Suprapubic skin (tissue), 4 donors: ENCODE results near the gene CTAGE4. TPM values are rescaled to one million over a fixed set of nuclear protein-coding genes. Genes with fewer than 3 reads are reported as not detected.
"Not testable (repeated sequence)": the region's sequence is repeated elsewhere in the genome, so short reads cannot be mapped to it uniquely, and the experiment has no call there.

Source experiments
- DNase-seq, 2 donors: peaks; one replicate each; pipeline ENCODE4 v3.0.0-alpha.2; 2019; ENCODE audit warnings: low spot score in 2 of 2
- H3K27ac ChIP-seq: fragments of 200-600 bp; sonication (generic); one replicate; pipeline ENCODE4 v1.5.1; 2019
- H3K27me3 ChIP-seq: fragments of 200-600 bp; sonication (generic); one replicate; pipeline ENCODE4 v1.5.1; 2019
- H3K36me3 ChIP-seq: fragments of 200-600 bp; sonication (generic); one replicate; pipeline ENCODE4 v1.5.1; 2019
- H3K4me1 ChIP-seq: fragments of 200-600 bp; sonication (generic); one replicate; pipeline ENCODE4 v1.5.1; 2019
- H3K4me3 ChIP-seq: fragments of 200-600 bp; sonication (generic); one replicate; pipeline ENCODE4 v1.5.1; 2019; ENCODE audit warnings: mild to moderate bottlenecking
- H3K9me3 ChIP-seq: fragments of 200-600 bp; sonication (generic); one replicate; pipeline ENCODE4 v1.5.1; 2019
- CTCF ChIP-seq, 2 donors: fragments of 200-600 bp in 1 of 2; fragments of 450-650 bp in 1 of 2; sonication (generic) in 1 of 2; IDR thresholded peaks; one replicate each; pipeline ENCODE4 v1.5.1; 2016 to 2019; ENCODE audit warnings: antibody characterized with exemption in 2 of 2, mild to moderate bottlenecking in 1 of 2, moderate library complexity in 1 of 2
- EP300 ChIP-seq: sonication (generic); formaldehyde crosslinking; IDR thresholded peaks from one replicate; pipeline ENCODE4 v1.6.1; 2017; ENCODE audit warnings: antibody characterized with exemption
- POLR2A ChIP-seq, 2 donors: fragments of 450-650 bp; IDR thresholded peaks; one replicate each; pipeline ENCODE4 v1.6.1; 2017; ENCODE audit warnings: antibody characterized with exemption in 2 of 2, mild to moderate bottlenecking in 2 of 2, moderate library complexity in 2 of 2
- POLR2AphosphoS5 ChIP-seq, 3 donors: sonication (generic); formaldehyde crosslinking; IDR thresholded peaks; one replicate each; pipeline ENCODE4 v1.6.1; 2017; ENCODE audit warnings: antibody characterized with exemption in 3 of 3
- WGBS: methylation state at CpG from one replicate; pipeline ENCODE4 v1.1.5; 2018; 5-methylcytosine and 5-hydroxymethylcytosine counted together
- total RNA-seq, 4 donors: library from RNA; depleted of rRNA; stranded (reverse); fragments of >200 nt; gene quantifications; one replicate each; pipeline ENCODE4 v1.1.0, GENCODE V29; 2016

Gene CTAGE4
- total RNA-seq: 10 to 100 TPM in 3 of 4 donors, 1 to 10 TPM in 1; 7.5 to 35.0 (median 20.2) TPM

GRCh38 chr7:144183166-144183565 is at the start of gene CTAGE4:
CTAGE4 (plus strand) TSS chr7:144183466; CDS start chr7:144183504, 38 bp downstream.
- H3K36me3 ChIP-seq, H3K4me3 ChIP-seq, H3K4me1 ChIP-seq, DNase-seq, H3K27me3 ChIP-seq, H3K27ac ChIP-seq, H3K9me3 ChIP-seq: not testable (repeated sequence)
- WGBS: no CpG with 5 or more reads among the region's 19 CpGs

DNA sequence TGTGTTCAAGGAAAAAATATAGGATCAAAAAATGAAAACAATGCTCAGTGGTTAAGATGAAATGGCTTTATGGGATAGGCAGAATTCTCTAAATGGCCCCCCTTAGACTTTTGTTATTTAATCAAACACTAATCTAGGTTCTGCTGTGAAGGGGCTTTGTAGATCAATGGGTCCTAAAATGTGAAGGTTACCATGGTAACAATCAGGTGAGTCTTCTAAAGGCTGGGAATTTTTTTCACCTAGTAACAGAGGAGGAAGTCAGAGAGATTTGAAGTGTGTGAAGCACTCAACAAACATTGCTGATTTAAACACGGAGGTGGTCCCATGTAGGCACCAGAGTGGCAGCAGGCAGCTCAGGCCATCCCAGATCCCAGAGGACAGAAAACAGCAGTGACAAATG is 49.1 kb upstream of the CTAGE4 start:
- H3K9me3 ChIP-seq: no peaks in the 10 kb centered on the region
- H3K27me3 ChIP-seq: no peaks in the 10 kb centered on the region
- no peaks in the 10 kb centered on the region for H3K36me3 ChIP-seq
- whole genome bisulfite sequencing: 82% methylated on average over 1 of the region's 1 CpG
- no peaks in the 10 kb centered on the region for H3K4me1 ChIP-seq
- no peak for TF ChIP-seq POLR2A (IDR thresholded peaks at IDR 0.05)
- TF ChIP-seq CTCF (IDR thresholded peaks at IDR 0.05): no peak
- TF ChIP-seq POLR2AphosphoS5 (IDR thresholded peaks at IDR 0.05): no peak
- no peak for TF ChIP-seq EP300
- DNase-seq: no peak
- no peak overlapping the region for H3K27ac ChIP-seq
- no peak overlapping the region for H3K4me3 ChIP-seq

DNA sequence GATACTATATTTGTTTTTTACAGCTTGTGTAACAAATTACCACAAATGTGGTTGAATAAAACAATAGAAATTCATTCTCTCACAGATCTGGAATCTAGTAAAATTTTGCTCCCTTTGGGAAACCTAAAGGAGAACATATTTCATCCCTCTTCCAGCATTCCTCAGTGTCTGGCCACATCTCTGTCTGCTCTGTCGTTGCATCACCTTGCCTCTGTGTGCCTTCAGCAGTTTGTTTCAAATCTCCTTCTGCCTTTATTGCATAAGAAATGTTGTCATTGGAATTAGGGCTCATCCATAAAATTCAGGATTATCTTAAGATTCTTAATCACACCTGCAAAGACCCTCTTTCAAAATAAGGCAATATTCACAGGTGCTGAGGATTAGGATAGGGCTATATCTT is 45.8 kb upstream of the CTAGE4 start:
- Histone ChIP-seq H3K27me3 (no peaks in the 10 kb centered on the region), H3K4me3 (no peak overlapping the region), H3K4me1 (no peaks in the 10 kb centered on the region), H3K9me3 (no peaks in the 10 kb centered on the region), H3K36me3 (no peaks in the 10 kb centered on the region), H3K27ac (no peak overlapping the region)
- 62% methylated on average over 1 of the region's 1 CpG for WGBS
- DNase-seq: no peak
- TF ChIP-seq CTCF (IDR thresholded peaks at IDR 0.05): no peak
- no peak for TF ChIP-seq POLR2AphosphoS5 (IDR thresholded peaks at IDR 0.05)
- TF ChIP-seq POLR2A (IDR thresholded peaks at IDR 0.05): no peak
- TF ChIP-seq EP300: no peak

DNA sequence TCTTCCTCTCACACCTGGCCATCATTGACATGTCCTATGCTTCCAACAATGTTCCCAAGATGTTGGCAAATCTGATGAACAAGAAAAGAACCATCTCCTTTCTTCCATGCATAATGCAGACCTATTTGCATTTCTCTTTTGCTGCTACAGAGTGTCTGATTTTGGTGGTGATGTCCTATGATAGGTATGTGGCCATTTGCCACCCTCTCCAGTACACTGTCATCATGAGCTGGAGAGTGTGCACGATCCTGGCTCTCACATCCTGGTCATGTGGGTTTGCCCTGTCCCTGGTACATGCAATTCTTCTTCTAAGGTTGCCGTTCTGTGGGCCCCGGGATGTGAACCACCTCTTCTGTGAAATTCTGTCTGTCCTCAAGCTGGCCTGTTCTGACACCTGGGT is 41.1 kb upstream of the CTAGE4 start:
- DNase-seq: no peak
- H3K27ac ChIP-seq: no peak overlapping the region
- TF ChIP-seq POLR2AphosphoS5 (IDR thresholded peaks at IDR 0.05) (no peak), EP300 (no peak), POLR2A (IDR thresholded peaks at IDR 0.05) (no peak), CTCF (IDR thresholded peaks at IDR 0.05) (no peak)
- H3K27me3 ChIP-seq: no peaks in the 10 kb centered on the region
- H3K4me1 ChIP-seq: no peaks in the 10 kb centered on the region
- 82% methylated on average over 3 of the region's 3 CpGs for WGBS
- no peaks in the 10 kb centered on the region for H3K36me3 ChIP-seq
- H3K9me3 ChIP-seq: peaks cover 4% of the 10 kb centered on the region
- no peak overlapping the region for H3K4me3 ChIP-seq

- no peak overlapping the region for H3K27ac ChIP-seq
- WGBS: 96% methylated on average over 3 of the region's 3 CpGs
- peaks cover 14% of the 10 kb centered on the region for H3K9me3 ChIP-seq
- DNase-seq: no peak
- H3K4me3 ChIP-seq: no peak overlapping the region
- TF ChIP-seq CTCF (IDR thresholded peaks at IDR 0.05) (no peak), POLR2AphosphoS5 (IDR thresholded peaks at IDR 0.05) (no peak), POLR2A (IDR thresholded peaks at IDR 0.05) (no peak), EP300 (no peak)
- H3K36me3 ChIP-seq: no peaks in the 10 kb centered on the region
- H3K4me1 ChIP-seq: no peaks in the 10 kb centered on the region
- no peaks in the 10 kb centered on the region for H3K27me3 ChIP-seq
Measured at GRCh38 chr7:144144426-144144825, 38.8 kb upstream of the CTAGE4 start.

- Histone ChIP-seq H3K9me3 (peaks cover 14% of the 10 kb centered on the region), H3K4me1 (no peaks in the 10 kb centered on the region), H3K4me3 (no peak overlapping the region), H3K36me3 (no peaks in the 10 kb centered on the region), H3K27ac (no peak overlapping the region), H3K27me3 (no peaks in the 10 kb centered on the region)
- DNase-seq: no peak
- TF ChIP-seq POLR2A (IDR thresholded peaks at IDR 0.05) (no peak), CTCF (IDR thresholded peaks at IDR 0.05) (no peak), EP300 (no peak)
- WGBS: 88% methylated on average over 2 of the region's 2 CpGs
Measured at GRCh38 chr7:144148224-144148827, 34.9 kb upstream of the CTAGE4 start.
